ENCODE measurements around the gene ONECUT3.

DNA sequence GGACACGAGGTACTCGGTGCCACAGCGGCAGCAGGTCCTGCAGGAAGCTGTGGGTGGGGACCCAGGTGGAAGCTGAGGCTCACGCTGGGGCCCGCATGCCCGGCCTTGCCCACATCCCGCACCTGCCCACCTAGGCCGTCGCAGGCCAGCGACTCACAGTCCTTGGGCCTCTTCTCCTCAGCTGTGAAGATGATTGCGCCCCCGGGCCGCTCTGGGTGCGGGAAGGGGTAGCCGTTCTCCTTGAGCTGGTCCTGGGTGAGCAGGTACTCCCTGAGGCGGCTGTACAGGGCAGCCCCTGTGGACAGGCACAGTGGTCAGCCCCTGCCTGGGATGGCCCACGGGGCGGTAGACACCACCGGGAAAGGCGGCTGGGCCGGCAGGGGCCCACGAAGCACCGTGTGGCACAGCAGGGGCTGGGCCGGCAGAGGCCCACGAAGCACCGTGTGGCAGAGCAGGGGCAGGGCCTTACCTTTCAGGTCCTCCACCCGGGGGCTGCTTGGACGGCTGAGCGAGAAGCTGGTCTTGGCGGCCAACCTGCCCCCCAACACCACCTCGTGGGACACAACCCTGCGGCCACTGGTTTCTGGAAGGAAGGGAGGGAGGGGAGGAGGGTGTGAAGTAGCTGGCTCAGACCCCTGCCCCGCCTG, 65.4 kb downstream of the ONECUT3 start:
- TF ChIP-seq CTCF (IDR thresholded peaks at IDR 0.05; ENCODE audit: low read length) (no peak), EZH2phosphoT487 (IDR thresholded peaks at IDR 0.05; ENCODE audit: low read length) (no peak), EZH2 (optimal IDR thresholded peaks at IDR 0.05; ENCODE audit: low read depth, low read length) (no peak)
